ENCODE data around the gene GADL1. TPM values are rescaled to one million over a fixed set of nuclear protein-coding genes. Genes with fewer than 3 reads are reported as not detected.

Gene GADL1
- total and polyA plus RNA-seq, 7 experiments from 2014 or later: not detected

GRCh38 chr3:30779686-30780287 is 114.7 kb downstream of the GADL1 start:
- H3K27me3 ChIP-seq (ENCODE audit: control insufficient read depth in 2 of 2, insufficient read depth in 2 of 2, low read length in 2 of 2): no peaks in the 10 kb centered on the region
- H3K27ac Mint-ChIP-seq: no peak overlapping the region
- no peaks in the 10 kb centered on the region for H3K4me1 ChIP-seq (ENCODE audit: control insufficient read depth in 2 of 2, insufficient read depth in 2 of 2, low read length in 2 of 2)
- DNase-seq: no peak
- H3K27me3 Mint-ChIP-seq: peaks cover 2 to 24% (median 7%) of the 10 kb centered on the region in 5 donors
- peaks cover 0 to 3% (median 0%) of the 10 kb centered on the region in 7 donors for H3K4me1 Mint-ChIP-seq
- H3K27ac ChIP-seq (ENCODE audit: low read depth, low read length): no peak overlapping the region
- H3K36me3 ChIP-seq (ENCODE audit: control insufficient read depth in 2 of 3, insufficient read depth in 3 of 3, low read length in 3 of 3): no peaks in the 10 kb centered on the region
- H3K9me3 Mint-ChIP-seq: peaks cover 0 to 3% (median 0%) of the 10 kb centered on the region in 11 donors
- H3K9me3 ChIP-seq (ENCODE audit: control insufficient read depth in 2 of 3, low read length in 3 of 3): no peaks in the 10 kb centered on the region
- no peak overlapping the region for H3K4me3 Mint-ChIP-seq
- H3K4me3 ChIP-seq (ENCODE audit: low read length): no peak overlapping the region
- no peak for ATAC-seq
- intact Hi-C loops (cut with micrococcal nuclease): loop anchor here in 1 of 2 donors (5.0 to 10.0 kb wide), 2 partner anchors 665 to 988 kb away; no protein-coding TSS in a partner anchor
- CTCF ChIA-PET: interaction anchor here (0.8 to 1.5 kb wide), 2 partner anchors 8 to 10 kb away, joined by 3 to 5 read pairs; no protein-coding TSS in a partner anchor
- H3K36me3 Mint-ChIP-seq: no peaks in the 10 kb centered on the region
- POLR2A ChIA-PET: no interaction called here

GRCh38 chr3:30778933-30779332 is 115.5 kb downstream of the GADL1 start:
- peaks cover 0 to 3% (median 0%) of the 10 kb centered on the region in 11 donors for H3K9me3 Mint-ChIP-seq
- no peak overlapping the region for H3K27ac Mint-ChIP-seq
- ChIA-PET CTCF (no interaction called here), POLR2A (no interaction called here)
- no peak overlapping the region for H3K4me3 Mint-ChIP-seq
- no peaks in the 10 kb centered on the region for H3K36me3 Mint-ChIP-seq
- H3K4me3 ChIP-seq (ENCODE audit: low read length): no peak overlapping the region
- no peaks in the 10 kb centered on the region for H3K36me3 ChIP-seq (ENCODE audit: control insufficient read depth in 2 of 3, insufficient read depth in 3 of 3, low read length in 3 of 3)
- DNase-seq (no peak), ATAC-seq (peak; percentile 66)
- H3K27me3 Mint-ChIP-seq: peaks cover 0 to 26% (median 6%) of the 10 kb centered on the region in 5 donors
- no peak overlapping the region for H3K27ac ChIP-seq (ENCODE audit: low read depth, low read length)
- H3K9me3 ChIP-seq (ENCODE audit: control insufficient read depth in 2 of 3, low read length in 3 of 3): no peaks in the 10 kb centered on the region
- peaks cover 0 to 3% (median 0%) of the 10 kb centered on the region in 7 donors for H3K4me1 Mint-ChIP-seq
- no peaks in the 10 kb centered on the region for H3K27me3 ChIP-seq (ENCODE audit: control insufficient read depth in 2 of 2, insufficient read depth in 2 of 2, low read length in 2 of 2)
- H3K4me1 ChIP-seq (ENCODE audit: control insufficient read depth in 2 of 2, insufficient read depth in 2 of 2, low read length in 2 of 2): no peaks in the 10 kb centered on the region
- intact Hi-C loops (cut with micrococcal nuclease): loop anchor here in 1 of 2 donors (10.0 kb wide), 1 partner anchor 666 kb away; no protein-coding TSS in a partner anchor

GRCh38 chr3:30777426-30778113 is 116.9 kb downstream of the GADL1 start:
- POLR2A ChIA-PET: no interaction called here
- CTCF ChIA-PET: interaction anchor here (1.1 kb wide), 1 partner anchor 8 kb away, joined by 3 read pairs; no protein-coding TSS in a partner anchor
- intact Hi-C loops (cut with micrococcal nuclease): loop anchor here in 1 of 2 donors (10.0 kb wide), 1 partner anchor 667 kb away; no protein-coding TSS in a partner anchor

GRCh38 chr3:30776186-30776815 is 118.2 kb downstream of the GADL1 start:
- H3K4me3 ChIP-seq (ENCODE audit: low read length): no peak overlapping the region
- H3K4me1 ChIP-seq (ENCODE audit: control insufficient read depth in 2 of 2, insufficient read depth in 2 of 2, low read length in 2 of 2): no peaks in the 10 kb centered on the region
- H3K36me3 ChIP-seq (ENCODE audit: control insufficient read depth in 2 of 3, insufficient read depth in 3 of 3, low read length in 3 of 3): no peaks in the 10 kb centered on the region
- H3K9me3 Mint-ChIP-seq: peaks cover 0 to 3% (median 0%) of the 10 kb centered on the region in 11 donors
- DNase-seq: no peak
- CTCF ChIA-PET: no interaction called here
- no peaks in the 10 kb centered on the region for H3K9me3 ChIP-seq (ENCODE audit: control insufficient read depth in 2 of 3, low read length in 3 of 3)
- H3K27me3 ChIP-seq (ENCODE audit: control insufficient read depth in 2 of 2, insufficient read depth in 2 of 2, low read length in 2 of 2): no peaks in the 10 kb centered on the region
- H3K4me3 Mint-ChIP-seq: no peak overlapping the region
- no peak for ATAC-seq
- intact Hi-C loops (cut with micrococcal nuclease): loop anchor here in 1 of 2 donors (10.0 kb wide), 1 partner anchor 668 kb away; no protein-coding TSS in a partner anchor
- POLR2A ChIA-PET: no interaction called here
- no peak overlapping the region for H3K27ac ChIP-seq (ENCODE audit: low read depth, low read length)
- no peaks in the 10 kb centered on the region for H3K36me3 Mint-ChIP-seq
- peaks cover 0 to 3% (median 0%) of the 10 kb centered on the region in 7 donors for H3K4me1 Mint-ChIP-seq
- peaks cover 0 to 24% (median 4%) of the 10 kb centered on the region in 5 donors for H3K27me3 Mint-ChIP-seq
- no peak overlapping the region for H3K27ac Mint-ChIP-seq

More at GRCh38 chr3:30777426-30778113, 116.9 kb downstream of the GADL1 start:
- H3K4me3 ChIP-seq (ENCODE audit: low read length): no peak overlapping the region
- H3K4me3 Mint-ChIP-seq: no peak overlapping the region
- no peaks in the 10 kb centered on the region for H3K36me3 ChIP-seq (ENCODE audit: control insufficient read depth in 2 of 3, insufficient read depth in 3 of 3, low read length in 3 of 3)
- no peaks in the 10 kb centered on the region for H3K4me1 ChIP-seq (ENCODE audit: control insufficient read depth in 2 of 2, insufficient read depth in 2 of 2, low read length in 2 of 2)
- peaks cover 0 to 3% (median 0%) of the 10 kb centered on the region in 7 donors for H3K4me1 Mint-ChIP-seq
- H3K27ac ChIP-seq (ENCODE audit: low read depth, low read length): no peak overlapping the region
- peaks cover 0 to 28% (median 9%) of the 10 kb centered on the region in 5 donors for H3K27me3 Mint-ChIP-seq
- no peaks in the 10 kb centered on the region for H3K36me3 Mint-ChIP-seq
- no peak for ATAC-seq
- peaks cover 0 to 3% (median 0%) of the 10 kb centered on the region in 11 donors for H3K9me3 Mint-ChIP-seq
- no peak overlapping the region for H3K27ac Mint-ChIP-seq
- H3K9me3 ChIP-seq (ENCODE audit: control insufficient read depth in 2 of 3, low read length in 3 of 3): no peaks in the 10 kb centered on the region
- DNase-seq: no peak
- H3K27me3 ChIP-seq (ENCODE audit: control insufficient read depth in 2 of 2, insufficient read depth in 2 of 2, low read length in 2 of 2): no peaks in the 10 kb centered on the region

- Mint-ChIP-seq H3K9me3 (no peaks in the 10 kb centered on the region), H3K27ac (no peak overlapping the region), H3K27me3 (peaks cover 0 to 25% (median 3%) of the 10 kb centered on the region in 5 donors), H3K4me1 (peaks cover 0 to 3% (median 0%) of the 10 kb centered on the region in 7 donors), H3K36me3 (no peaks in the 10 kb centered on the region), H3K4me3 (no peak overlapping the region)
- no peaks in the 10 kb centered on the region for H3K4me1 ChIP-seq (ENCODE audit: control insufficient read depth in 2 of 2, insufficient read depth in 2 of 2, low read length in 2 of 2)
- intact Hi-C loops (cut with micrococcal nuclease): loop anchor here in 1 of 2 donors (10.0 kb wide), 1 partner anchor 670 kb away; no protein-coding TSS in a partner anchor
- H3K4me3 ChIP-seq (ENCODE audit: low read length): no peak overlapping the region
- H3K9me3 ChIP-seq (ENCODE audit: control insufficient read depth in 2 of 3, low read length in 3 of 3): no peaks in the 10 kb centered on the region
- no peaks in the 10 kb centered on the region for H3K27me3 ChIP-seq (ENCODE audit: control insufficient read depth in 2 of 2, insufficient read depth in 2 of 2, low read length in 2 of 2)
- H3K36me3 ChIP-seq (ENCODE audit: control insufficient read depth in 2 of 3, insufficient read depth in 3 of 3, low read length in 3 of 3): no peaks in the 10 kb centered on the region
- H3K27ac ChIP-seq (ENCODE audit: low read depth, low read length): no peak overlapping the region
- no peak for ATAC-seq
- DNase-seq: no peak
- POLR2A ChIA-PET: no interaction called here
- CTCF ChIA-PET: no interaction called here
Observed at GRCh38 chr3:30775040-30775439, 119.4 kb downstream of the GADL1 start.

- POLR2A ChIA-PET: no interaction called here
- Histone ChIP-seq H3K9me3 (ENCODE audit: control insufficient read depth in 2 of 3, low read length in 3 of 3) (no peaks in the 10 kb centered on the region), H3K36me3 (ENCODE audit: control insufficient read depth in 2 of 3, insufficient read depth in 3 of 3, low read length in 3 of 3) (no peaks in the 10 kb centered on the region), H3K4me3 (ENCODE audit: low read length) (no peak overlapping the region), H3K4me1 (ENCODE audit: control insufficient read depth in 2 of 2, insufficient read depth in 2 of 2, low read length in 2 of 2) (no peaks in the 10 kb centered on the region), H3K27me3 (ENCODE audit: control insufficient read depth in 2 of 2, insufficient read depth in 2 of 2, low read length in 2 of 2) (no peaks in the 10 kb centered on the region), H3K27ac (ENCODE audit: low read depth, low read length) (no peak overlapping the region)
- Mint-ChIP-seq H3K27me3 (peaks cover 0 to 25% (median 3%) of the 10 kb centered on the region in 5 donors), H3K4me3 (no peak overlapping the region), H3K36me3 (no peaks in the 10 kb centered on the region), H3K4me1 (peaks cover 0 to 6% (median 0%) of the 10 kb centered on the region in 7 donors), H3K27ac (no peak overlapping the region), H3K9me3 (no peaks in the 10 kb centered on the region)
- CTCF ChIA-PET: no interaction called here
- ATAC-seq: no peak
- intact Hi-C loops (cut with micrococcal nuclease): loop anchor here in 1 of 2 donors (10.0 kb wide), 1 partner anchor 671 kb away; no protein-coding TSS in a partner anchor
- DNase-seq: no peak
Observed at GRCh38 chr3:30774062-30774461, 120.4 kb downstream of the GADL1 start.

Measured in naive thymus-derived CD4-positive, alpha-beta T cell (primary cell).